Fibroblast of mammary gland (primary cell): Measurements from ENCODE around the gene CEP55.
A peak's percentile ranks its signal among the peaks of the same experiment; 100 is the strongest.

Experiments used
- DNase-seq: peaks from one replicate; pipeline ENCODE4 v3.0.0-alpha.2; 2010; ENCODE audit warnings: low read depth
- H3K4me3 ChIP-seq: 2 replicates; pipeline ENCODE4 v1.5.1; 2011; ENCODE audit warnings: low read depth, mild to moderate bottlenecking, low read length, moderate library complexity; ENCODE audit not compliant: control insufficient read depth
- TF ChIP-seq, protein P1 (sequence below): conservative IDR thresholded peaks from 2 replicates; pipeline ENCODE4 v1.5.1; 2011; ENCODE audit warnings: low read depth, low read length, inconsistent platforms; ENCODE audit not compliant: control insufficient read depth, insufficient read depth

Gene CEP55

DNA sequence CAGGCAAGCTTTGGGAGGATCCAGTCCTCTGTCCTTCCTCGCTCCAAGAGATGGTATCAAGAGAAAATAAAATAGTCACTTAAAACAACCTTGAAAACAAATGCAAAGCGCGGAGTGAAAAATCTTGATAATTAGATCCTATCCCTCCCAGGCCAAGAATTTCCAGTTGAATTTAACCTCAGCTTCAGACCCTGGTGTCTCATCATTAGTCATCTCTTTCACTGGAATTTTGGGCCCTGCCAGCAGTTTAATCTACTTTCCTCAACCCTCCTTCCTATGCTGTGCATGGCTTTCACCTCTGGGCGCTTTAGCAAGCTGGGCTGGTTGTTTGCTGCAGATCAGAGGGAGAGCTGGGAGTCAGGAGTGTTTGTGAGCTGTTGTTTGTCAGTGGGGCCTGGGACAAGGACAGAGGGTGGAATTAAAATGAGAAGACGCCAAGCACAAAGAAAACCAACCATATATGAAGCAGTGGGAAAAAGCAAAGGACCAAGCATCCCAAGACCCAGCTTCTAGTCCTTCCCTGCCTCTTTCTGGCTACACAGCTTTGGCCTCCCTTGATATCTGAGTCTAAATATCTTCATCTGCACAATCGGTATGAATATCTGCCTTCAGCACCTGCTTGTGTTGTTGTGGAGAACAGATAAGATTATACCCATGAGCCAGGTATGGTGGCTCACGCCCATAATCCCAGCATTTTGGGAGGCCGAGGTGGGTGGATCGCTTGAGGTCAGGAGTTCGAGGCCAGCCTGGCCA lies 27.8 kb upstream of the CEP55 start:
- peak; percentile 96 for DNase-seq
- TF ChIP-seq, protein P1, sequence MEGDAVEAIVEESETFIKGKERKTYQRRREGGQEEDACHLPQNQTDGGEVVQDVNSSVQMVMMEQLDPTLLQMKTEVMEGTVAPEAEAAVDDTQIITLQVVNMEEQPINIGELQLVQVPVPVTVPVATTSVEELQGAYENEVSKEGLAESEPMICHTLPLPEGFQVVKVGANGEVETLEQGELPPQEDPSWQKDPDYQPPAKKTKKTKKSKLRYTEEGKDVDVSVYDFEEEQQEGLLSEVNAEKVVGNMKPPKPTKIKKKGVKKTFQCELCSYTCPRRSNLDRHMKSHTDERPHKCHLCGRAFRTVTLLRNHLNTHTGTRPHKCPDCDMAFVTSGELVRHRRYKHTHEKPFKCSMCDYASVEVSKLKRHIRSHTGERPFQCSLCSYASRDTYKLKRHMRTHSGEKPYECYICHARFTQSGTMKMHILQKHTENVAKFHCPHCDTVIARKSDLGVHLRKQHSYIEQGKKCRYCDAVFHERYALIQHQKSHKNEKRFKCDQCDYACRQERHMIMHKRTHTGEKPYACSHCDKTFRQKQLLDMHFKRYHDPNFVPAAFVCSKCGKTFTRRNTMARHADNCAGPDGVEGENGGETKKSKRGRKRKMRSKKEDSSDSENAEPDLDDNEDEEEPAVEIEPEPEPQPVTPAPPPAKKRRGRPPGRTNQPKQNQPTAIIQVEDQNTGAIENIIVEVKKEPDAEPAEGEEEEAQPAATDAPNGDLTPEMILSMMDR, result peak; percentile 22
- peak overlapping the region; percentile 30 for H3K4me3 ChIP-seq

DNA sequence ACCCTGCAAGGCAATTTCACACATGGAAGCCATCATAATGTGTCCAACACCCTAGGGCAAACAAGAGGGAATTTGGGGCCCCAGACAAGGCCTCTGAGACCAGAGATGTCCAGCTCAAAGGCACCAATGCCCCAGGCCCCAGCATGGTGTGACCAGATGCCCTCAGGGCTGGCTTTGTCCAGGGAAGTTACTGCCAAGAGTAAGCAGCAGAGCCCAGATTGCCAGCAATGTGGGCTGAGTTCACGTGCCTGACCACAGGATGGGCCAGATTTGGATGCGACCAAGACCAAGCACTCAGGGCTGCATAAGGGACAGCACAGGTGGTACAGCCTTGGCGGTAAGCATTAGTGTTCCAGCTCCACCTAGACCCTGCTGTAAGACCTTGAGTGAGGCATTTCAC lies 27.0 kb upstream of the CEP55 start:
- H3K4me3 ChIP-seq, result no peak overlapping the region
- TF ChIP-seq, protein P1, result no peak
- DNase-seq, result no peak

GRCh38 chr10:93471110-93471651 lies 25.2 kb upstream of the CEP55 start:
- H3K4me3 ChIP-seq, result no peak overlapping the region
- DNase-seq, result peak; percentile 99
- TF ChIP-seq, protein P1, result no peak

GRCh38 chr10:93473161-93473560 lies 23.3 kb upstream of the CEP55 start:
- DNase-seq, result no peak
- TF ChIP-seq, protein P1, result no peak
- no peak overlapping the region for H3K4me3 ChIP-seq

GRCh38 chr10:93473804-93474472 lies 22.5 kb upstream of the CEP55 start:
- peak; percentile 52 for DNase-seq
- TF ChIP-seq, protein P1, result no peak
- H3K4me3 ChIP-seq, result no peak overlapping the region

- DNase-seq, result no peak
- TF ChIP-seq, protein P1, result no peak
Measured at GRCh38 chr10:93475227-93475626, 21.2 kb upstream of the CEP55 start.

More at GRCh38 chr10:93475227-93475626, 21.2 kb upstream of the CEP55 start:
- H3K4me3 ChIP-seq, result no peak overlapping the region
